COLO829 (cell line): ENCODE results near the gene EPG5.
"Not testable (repeated sequence)": the region's sequence is repeated elsewhere in the genome, so short reads cannot be mapped to it uniquely, and the experiment has no call there.

Source experiments
- DNase-seq: peaks from one replicate; pipeline ENCODE4 v3.0.0; 2012; ENCODE audit warnings: low spot score

The EPG5 gene

GRCh38 chr18:45836242-45837205 is 130.6 kb downstream of the EPG5 start:
- DNase-seq, result peak; percentile 4

- no peak for DNase-seq
Measured at GRCh38 chr18:45835057-45835636, 132.0 kb downstream of the EPG5 start.

- DNase-seq, result peak; percentile 30
Measured at GRCh38 chr18:45834306-45834705, 132.8 kb downstream of the EPG5 start.

- DNase-seq, result no peak
Measured at GRCh38 chr18:45833846-45834245, 133.3 kb downstream of the EPG5 start.

- DNase-seq, result no peak
Measured at GRCh38 chr18:45830917-45831316, 136.2 kb downstream of the EPG5 start.

- no peak for DNase-seq
Measured at GRCh38 chr18:45829855-45830254, 137.3 kb downstream of the EPG5 start.

- no peak for DNase-seq
Measured at GRCh38 chr18:45828917-45829811, 138.0 kb downstream of the EPG5 start.

- DNase-seq, result not testable (repeated sequence)
Measured at GRCh38 chr18:45826716-45827115, 140.4 kb downstream of the EPG5 start.

GRCh38 chr18:45826084-45826483 is 141.0 kb downstream of the EPG5 start:
- DNase-seq, result no peak

GRCh38 chr18:45825258-45826044 is 141.7 kb downstream of the EPG5 start, which contains the start of gene SIGLEC15:
Gene SIGLEC15 (plus strand): TSS chr18:45825675. CDS start chr18:45825729, 54 bp downstream.
- no peak for DNase-seq

- no peak for DNase-seq
Measured at GRCh38 chr18:45821711-45822110, 145.4 kb downstream of the EPG5 start.

GRCh38 chr18:45821026-45821425 is 146.1 kb downstream of the EPG5 start:
- DNase-seq, result no peak

- DNase-seq, result no peak
Measured at GRCh38 chr18:45820106-45820745, 146.9 kb downstream of the EPG5 start.

GRCh38 chr18:45818765-45819164 is 148.4 kb downstream of the EPG5 start:
- not testable (repeated sequence) for DNase-seq

- no peak for DNase-seq
Measured at GRCh38 chr18:45817543-45817942, 149.6 kb downstream of the EPG5 start.

- not testable (repeated sequence) for DNase-seq
Measured at GRCh38 chr18:45814733-45815132, 152.4 kb downstream of the EPG5 start.

GRCh38 chr18:45807144-45807543 is 160.0 kb downstream of the EPG5 start:
- not testable (repeated sequence) for DNase-seq

GRCh38 chr18:45806226-45806625 is 160.9 kb downstream of the EPG5 start:
- no peak for DNase-seq

- no peak for DNase-seq
Measured at GRCh38 chr18:45805551-45805950, 161.6 kb downstream of the EPG5 start.

GRCh38 chr18:45802814-45803492 is 164.2 kb downstream of the EPG5 start:
- DNase-seq, result peak; percentile 26
